GM21423 (cell line): ENCODE measurements around the gene UBE2E2.

Experiments
- ATAC-seq: cut with Tn5 transposase; IDR thresholded peaks from one replicate; pipeline ENCODE4 v1.9.1; 2021; ENCODE audit warnings: mild to moderate bottlenecking, moderate library complexity; ENCODE audit not compliant: unreplicated experiment

UBE2E2 gene

DNA sequence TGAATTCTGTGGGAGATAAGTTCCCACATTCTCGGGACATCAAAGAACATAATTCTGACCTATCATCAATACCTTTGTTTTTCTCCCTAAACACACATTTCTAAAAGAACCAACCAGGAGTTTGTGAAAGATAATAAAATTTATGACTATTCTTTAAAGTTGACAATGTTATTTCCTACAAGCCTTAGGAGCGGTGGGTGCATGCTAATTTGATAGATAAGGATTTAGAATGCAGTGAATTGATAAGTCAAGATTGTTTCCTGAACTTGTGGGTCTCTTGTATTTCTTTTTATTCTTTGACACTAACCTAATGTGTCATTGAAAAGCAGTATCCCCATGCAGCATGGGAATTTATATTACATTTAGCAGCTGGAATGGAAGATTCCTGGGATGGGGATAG lies 10.3 kb upstream of the UBE2E2 start:
- no peak for ATAC-seq

DNA sequence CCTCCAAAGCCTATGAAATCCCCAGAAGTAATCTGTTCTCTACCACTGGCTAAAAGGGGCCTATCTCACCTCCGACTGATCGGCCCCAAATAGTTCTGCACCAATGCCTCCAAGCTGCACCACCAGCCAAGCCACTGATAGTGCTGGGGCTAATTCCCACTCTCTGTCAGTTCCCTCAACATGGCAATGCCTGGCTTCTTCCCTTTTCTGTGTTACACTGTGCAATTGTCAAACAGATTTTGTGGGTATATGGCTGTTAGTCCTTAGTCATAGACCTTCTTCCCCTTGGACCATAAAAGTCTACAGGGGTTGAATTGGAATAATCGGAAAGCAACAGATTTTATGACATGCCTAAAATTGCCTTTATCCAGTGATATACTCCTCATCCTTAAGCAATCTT lies 9.3 kb upstream of the UBE2E2 start:
- ATAC-seq = no peak

DNA sequence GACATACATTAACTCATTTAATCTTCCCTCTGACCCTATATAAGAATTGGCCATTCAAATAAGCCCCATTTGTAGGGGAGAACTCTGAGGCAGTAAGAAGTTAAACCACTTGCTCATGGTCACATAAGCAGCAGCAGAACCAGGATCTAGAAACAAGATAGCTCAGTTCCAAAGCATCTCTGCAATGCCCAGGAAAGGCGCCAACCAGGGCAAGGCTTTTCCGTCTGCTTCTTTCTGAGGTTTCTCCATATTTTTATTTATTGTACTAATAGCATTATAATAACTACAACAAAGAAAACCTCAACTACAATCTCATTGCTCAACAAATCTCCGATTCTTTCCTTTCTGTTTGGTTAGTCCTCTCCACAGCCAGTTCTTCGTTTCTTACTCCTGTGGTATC lies 4.3 kb upstream of the UBE2E2 start:
- no peak for ATAC-seq

DNA sequence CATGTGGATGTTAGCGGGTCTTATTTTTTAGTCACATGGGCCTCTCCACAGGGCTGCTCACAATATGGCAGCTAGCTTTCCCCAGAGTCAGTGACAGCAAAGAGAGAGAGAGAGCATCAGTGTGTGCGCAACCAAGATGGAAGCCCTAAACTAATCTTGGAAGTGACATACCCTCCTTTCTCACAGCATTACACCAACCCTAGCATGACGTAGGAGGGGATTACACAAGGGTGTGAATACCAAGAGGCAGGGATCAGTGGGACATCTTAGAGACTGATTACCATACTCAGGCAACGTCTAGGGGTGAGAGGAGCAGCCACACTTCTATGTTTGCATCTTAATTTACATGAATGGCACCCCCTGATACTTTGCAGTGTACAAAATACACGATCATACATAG lies 3.5 kb upstream of the UBE2E2 start:
- ATAC-seq = no peak

DNA sequence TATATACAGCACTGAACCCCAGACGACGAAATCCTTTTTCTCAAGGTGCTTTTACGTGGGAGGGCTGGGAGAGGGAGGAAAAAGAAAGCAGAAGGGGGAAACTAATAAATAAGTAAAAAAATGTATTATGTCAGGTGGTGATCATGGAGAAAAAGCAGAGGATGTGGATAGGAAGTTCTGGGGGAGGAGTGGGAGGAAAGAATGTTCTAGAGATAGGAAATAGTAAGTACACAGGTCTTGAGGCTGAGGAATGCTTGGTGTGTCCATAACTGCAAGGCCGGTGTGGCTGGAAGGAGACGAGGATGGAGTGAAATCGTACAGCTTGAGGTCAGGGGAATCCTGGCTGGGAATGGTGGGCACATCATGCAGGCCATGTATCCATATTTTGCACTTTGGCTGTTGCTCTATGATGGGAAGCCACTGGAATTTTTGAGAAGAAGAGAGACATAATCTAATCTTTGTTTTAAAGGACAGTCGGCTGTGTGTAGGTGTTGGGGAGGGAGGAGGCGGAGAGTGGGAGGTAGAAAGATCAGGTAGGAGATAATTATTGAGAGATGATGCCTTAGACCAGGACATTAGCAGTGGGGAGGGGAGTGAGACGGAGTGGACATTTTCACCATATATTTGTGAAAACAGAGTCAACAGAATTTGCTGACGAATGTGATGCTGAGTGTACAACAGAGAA lies 1.8 kb upstream of the UBE2E2 start:
- ATAC-seq = no peak

DNA sequence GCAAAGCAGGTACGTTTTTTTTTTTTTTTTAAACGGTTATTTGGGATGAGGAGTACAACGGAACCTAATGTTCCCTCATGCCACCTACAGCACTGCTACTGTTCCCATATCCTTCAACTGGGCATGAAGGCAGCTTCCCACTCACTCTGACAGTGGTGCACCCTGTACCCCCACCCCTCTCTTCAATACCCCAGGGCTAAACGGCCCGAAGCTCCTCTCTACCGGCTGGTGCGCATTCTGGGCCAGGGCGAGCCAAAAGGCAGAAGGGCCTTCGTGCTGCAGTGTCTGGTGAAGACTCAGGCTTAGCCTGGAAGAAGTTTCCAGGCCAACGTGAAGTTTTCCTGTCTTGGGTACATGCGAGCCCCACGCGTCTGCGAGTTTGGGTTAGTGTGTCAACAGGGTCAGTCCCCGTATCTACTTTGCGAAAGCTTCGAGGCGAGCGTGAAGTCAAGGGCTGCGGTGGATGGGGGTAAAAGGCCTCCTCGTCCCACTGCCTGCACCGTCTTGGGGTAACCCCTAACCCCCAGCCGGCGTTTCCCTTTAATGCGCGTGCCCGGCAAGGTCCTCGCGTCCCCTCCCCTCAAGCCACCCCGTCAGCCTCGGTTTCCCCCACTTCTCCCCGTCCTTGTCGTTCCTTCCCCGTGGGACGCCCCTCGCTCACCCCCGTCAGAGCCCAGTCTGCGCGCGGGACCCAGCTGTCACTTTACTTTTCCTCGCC lies 765 bp upstream of the UBE2E2 start:
- peak; percentile 25 for ATAC-seq

DNA sequence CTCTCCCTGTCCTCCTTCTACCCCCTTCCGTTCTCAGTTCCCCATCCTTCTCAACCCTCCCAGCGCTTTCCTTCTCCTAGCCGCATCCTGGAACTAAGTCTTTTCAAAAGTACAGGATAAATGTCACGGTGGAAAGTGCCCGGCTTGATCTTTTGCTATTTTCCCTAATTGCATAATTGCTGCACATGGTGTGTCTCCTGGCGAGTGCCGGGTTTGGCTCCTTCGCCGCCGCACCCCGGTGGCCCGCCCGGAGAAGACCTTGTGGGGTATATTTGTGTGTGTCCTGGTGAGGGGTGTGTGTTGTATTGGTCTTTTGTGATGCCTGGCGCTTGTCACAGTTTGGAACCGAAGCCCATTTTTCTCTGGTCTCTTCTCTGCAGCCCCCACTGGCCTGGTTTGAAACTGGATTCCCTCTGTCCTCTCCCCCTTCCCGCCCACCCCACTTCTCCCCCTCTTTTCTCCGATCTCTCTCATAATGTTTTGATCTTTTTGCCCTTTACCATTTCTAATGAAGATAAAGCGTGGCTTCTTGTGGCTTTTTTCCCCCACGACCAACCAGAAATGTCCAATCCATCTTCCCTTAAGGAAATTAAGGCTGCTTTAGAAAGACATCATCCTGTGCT lies 692 bp downstream of the UBE2E2 start:
- peak; percentile 22 for ATAC-seq

DNA sequence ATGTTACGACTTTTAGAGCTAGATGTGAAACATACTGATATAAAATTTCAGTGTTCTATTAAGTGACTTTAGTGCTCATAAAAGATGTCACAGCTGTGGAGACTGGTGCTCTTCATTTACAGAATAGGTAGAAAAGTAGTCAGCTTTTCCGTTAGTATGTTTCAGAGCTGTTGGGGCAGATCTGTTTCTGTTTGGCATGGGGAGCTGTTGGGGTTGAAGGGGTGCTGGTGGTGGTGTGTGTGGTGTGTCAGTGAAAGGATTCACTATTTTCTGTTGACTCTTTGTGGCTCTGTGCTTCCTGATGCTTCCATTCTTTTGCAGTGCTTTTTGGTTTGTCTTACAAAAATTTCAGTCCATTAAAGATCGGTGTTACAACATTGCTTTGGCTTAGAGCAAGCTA lies 3.2 kb downstream of the UBE2E2 start:
- ATAC-seq = no peak

DNA sequence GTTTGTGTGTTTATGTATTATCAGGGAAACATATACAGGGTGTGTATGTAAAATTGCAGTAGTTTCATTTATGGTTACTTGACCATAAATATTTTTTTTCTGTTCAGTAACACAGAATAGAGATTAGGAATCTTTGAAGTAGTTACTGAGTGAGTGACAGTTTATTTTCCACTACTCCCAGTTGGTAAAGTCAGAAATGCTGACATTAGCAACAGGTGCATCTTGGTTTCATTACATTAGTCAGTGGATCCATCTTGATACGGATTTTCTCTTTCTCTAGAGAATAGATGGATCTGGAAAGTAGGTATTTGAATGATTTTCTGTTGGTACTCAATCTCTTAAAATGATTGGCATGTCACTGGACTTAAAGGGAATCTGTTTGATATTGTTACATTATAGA lies 6.0 kb downstream of the UBE2E2 start:
- ATAC-seq = no peak

DNA sequence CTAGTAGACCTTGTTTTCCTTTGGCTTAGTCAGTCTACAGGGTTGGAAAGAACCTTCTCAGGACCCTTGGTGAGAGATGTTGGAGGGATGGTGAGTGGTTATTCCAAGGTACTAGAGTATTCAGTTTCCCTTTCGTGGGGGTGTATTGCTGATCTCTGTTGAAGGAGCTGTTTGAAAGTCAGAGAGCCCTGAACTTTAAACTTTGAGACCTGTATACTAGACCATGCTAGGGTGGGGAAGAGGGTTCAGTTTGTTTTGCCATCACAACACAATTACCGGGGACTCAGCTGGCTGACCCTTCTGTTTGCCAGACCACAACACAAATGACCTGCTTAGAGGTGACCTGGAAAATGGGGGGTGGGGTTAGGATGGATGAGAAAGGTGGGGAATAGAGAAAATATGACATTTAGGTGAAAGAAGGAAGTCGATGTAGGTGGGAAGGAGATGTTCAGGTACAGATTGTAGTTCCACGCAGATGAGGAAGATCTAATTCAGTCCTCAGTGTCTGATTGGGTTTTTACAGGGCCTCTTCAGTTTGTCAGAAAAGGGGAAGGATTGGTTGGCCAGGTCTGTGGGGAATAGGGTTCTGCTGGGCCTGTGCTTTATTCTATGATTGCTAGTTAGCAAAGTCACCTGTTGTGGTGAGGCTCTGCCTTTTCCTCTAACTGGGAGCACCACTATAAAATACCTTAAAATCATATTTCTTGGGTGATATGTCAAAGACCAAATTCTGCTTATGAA lies 6.8 kb downstream of the UBE2E2 start:
- ATAC-seq = no peak

DNA sequence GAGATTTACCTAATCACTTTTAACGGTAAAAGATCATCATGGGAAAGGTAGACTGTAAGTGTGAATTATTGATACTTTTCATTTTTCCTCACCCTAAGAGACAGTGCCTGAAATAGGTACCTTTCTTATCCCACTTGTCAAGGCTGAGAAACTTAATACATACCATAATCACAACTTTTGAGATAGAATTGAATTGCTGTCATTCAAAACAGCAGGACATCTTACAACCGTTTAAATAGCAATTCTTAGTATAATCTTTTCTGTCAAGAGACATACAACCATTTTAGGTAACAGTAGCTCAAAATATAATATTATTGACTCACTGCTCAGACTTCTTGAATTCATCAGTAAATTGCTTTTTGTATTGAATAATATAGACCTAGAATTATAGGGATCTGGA lies 10.7 kb downstream of the UBE2E2 start:
- ATAC-seq = no peak

DNA sequence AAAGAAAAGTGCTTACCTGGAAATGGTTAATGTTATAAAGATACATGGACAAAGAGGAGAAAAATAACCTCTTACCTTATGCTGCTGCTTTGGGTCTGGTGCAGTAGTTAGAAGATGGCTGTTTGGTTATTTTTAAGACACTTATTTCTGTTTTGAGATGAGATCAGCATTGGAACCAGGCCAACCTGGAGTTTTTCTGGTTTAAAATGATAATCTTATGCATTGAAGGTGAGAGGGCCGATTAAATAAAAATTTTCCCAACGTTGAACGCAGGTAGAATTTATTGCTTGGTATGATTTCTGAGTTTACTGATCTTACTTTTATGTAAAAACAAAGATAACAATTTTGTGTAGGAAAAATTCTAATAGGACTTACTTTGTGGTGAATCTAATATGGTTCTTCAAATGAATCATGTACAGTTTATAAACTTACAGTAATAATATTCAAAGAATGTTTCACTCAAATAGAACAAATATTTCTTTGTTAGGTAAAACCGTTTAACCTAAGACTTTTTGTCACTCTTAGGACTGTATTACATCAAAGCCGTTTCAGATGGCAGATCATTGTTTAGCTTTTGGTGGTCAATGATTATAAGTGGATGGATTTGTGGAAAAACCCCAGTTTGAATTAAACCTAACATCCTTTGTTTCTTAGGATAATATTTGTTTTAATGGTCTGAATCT lies 14.9 kb downstream of the UBE2E2 start:
- no peak for ATAC-seq

DNA sequence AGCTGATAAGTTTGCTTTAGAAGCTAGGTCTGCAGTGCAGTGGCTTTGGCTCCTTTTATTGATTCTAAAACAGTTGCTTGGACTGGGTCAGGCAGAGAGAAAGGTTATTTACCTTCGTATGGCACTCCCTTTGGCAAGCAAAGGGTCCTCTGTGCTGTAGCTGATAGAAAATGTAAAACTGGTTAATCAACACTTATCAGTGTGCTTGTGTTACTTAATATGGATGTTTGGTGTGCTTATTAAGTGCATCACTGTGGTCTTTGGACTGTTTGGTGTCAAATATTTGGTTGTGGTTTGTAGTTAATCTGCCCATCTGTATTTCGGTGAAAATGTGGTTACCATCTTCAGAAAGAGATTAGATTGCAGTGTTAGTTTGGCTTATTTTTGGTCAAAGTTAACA lies 16.0 kb downstream of the UBE2E2 start:
- peak; percentile 52 for ATAC-seq

DNA sequence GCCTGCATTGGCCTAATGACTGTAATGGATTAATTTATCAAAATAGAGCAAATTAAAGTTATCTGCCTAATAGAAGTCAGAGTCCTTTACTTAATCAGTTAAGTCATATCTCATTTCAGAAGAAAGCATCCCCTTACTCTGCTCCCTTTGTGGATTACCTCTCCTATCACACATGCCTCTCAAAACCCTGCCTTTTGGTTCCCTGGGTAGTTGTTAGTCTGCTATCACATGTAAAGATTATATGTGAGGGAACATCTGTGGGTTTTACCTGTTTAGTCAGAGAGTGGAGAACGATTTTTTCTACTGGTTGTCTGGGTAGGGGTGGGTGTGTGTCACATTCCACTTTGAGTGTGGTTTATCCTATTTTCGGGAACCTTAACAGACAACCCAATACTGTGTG lies 16.4 kb downstream of the UBE2E2 start:
- ATAC-seq = peak; percentile 43

DNA sequence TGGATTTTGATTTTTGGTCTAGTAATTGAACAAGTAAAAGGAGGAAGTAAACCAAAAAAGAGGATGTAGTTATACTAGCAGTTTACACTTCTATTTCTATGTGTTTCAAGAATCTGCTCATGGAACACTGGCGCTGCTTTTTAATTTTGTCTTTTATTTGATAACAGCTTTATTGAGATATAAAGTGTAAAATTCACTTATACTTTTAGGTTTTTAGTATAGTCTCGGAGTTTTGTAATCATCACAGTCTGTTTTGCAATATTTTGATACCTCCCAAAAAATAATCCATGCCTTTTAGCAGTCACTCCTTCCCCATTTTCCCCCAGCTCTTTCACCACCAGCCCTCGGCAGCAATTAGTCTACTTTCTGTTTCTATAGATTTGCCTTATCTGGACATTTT lies 18.0 kb downstream of the UBE2E2 start:
- ATAC-seq = no peak

DNA sequence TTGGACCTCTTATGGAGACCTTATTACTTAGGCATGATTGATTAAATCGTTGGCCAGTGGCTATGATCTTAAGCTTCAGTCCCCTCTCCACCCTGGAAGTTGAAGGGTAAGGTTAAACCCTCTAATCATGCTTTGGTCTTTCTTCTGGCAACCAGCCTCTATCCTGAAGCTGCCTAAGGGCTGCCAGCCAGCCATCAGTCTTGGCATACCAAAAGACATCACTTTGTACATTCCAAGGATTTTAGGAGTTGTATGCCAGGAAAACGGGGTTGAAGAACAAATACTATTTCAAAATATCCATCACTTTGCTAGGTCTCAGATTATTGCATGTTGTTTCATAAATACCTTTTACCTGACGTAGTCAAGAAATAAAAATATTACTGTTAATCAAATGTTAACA lies 28.9 kb downstream of the UBE2E2 start:
- no peak for ATAC-seq

DNA sequence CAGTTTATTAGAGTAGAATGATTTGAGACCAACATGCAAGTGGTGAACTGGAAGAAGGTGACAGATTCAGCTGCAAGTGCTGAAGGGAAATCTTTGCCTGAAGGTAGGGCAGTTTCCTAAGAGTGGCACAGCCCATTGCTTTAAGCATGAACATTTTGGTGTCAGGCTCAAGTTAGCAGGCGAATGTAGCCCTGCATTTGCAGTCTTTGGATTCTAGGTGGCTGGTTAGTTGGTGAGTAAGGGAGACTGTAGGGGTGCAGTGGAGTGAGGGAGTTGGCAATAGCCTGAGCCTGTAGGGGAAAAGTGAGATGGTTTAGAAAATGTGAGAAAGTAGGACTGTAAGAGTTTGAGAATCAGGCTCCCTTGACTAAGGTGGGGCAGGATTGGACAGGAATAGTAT lies 29.7 kb downstream of the UBE2E2 start:
- ATAC-seq = no peak

DNA sequence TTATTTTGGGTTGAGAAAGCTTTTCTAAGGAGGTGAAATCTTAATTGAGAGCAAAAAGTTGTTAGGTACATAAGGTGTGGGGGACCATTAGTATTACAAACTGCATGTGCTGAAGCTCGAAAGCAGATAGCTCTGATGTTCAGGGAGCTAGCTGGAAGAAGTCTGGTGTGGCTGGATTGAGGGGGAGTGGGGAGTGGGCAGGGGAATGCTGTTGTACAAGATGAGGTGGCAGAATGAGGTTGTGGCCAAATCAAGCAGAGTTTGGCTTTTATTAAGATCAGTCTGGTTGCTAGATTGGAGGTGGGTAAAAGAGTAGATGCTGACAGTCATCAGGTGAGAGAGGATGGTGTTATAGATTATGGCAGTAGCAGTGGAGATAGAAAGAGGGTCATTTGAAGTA lies 32.1 kb downstream of the UBE2E2 start:
- ATAC-seq = no peak

DNA sequence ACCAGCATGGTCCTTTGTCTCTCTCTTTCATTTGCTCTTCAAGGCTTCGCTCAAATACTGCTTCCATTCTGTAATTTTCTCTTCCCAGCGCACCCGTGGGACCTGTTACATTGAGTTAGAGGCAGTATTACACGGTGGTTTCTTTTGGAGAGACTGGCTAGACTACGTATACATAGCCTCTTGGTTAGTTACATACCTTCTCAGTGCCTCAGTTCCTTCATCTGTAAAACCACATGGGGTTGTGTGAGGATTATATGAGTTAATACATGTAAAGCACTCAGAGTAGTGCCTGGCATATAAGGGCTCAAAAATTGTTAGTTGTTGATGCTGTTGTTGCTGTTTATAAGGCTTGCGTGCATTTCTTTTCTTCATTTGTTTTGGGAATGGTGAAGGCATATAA lies 33.8 kb downstream of the UBE2E2 start:
- no peak for ATAC-seq

DNA sequence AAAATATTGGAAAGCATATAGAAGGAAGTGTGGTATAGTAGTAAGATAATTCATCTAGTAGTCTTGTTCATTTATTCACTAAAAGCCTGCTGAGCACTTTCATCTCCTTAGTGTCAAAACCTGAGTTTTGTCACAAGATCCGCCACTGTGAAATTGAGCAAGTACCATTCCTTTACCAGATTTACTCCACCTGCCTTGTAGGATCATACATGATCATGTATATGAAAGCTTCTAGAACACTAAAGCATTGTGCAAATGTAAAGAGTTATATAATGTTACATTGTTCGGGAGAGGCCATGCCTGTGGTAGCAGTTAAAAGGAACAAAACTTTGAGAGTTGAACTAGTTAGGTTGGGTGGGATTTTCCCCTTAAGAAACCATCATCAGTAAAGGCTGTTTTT lies 35.0 kb downstream of the UBE2E2 start:
- ATAC-seq = no peak

DNA sequence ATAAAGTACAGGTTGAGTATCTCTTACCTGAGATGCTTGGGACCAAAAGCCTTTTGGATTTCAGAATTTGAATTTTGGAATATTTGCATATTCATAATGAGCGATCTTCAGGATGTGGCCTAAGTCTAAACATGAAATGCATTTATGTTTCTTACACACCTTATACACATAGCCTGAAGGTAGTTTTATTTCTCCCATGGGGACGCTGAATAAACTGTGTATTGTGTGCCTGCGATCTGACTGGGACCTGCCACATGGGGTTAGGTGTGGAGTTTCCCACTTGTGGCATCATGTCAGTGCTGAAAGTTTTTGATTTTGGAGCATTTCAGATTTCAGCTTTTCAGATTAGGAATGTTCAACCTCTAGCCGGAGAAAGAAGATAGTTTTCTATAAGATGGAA lies 35.5 kb downstream of the UBE2E2 start:
- ATAC-seq = no peak
